Bronchial epithelial cell (primary cell): ENCODE data around the gene KCND3. TPM values are rescaled to one million over a fixed set of nuclear protein-coding genes. Genes with fewer than 3 reads are reported as not detected.

Source experiments
- DNase-seq: peaks from one replicate; pipeline ENCODE4 v3.0.0-alpha.2; 2010; ENCODE audit warnings: low read depth
- FAIRE-seq: peaks from 2 replicates; lab custom pipeline; 2011; peaks lifted over from hg19 to GRCh38; lab: Jason Lieb, UNC
- H3K27me3 ChIP-seq: 2 replicates; pipeline ENCODE4 v1.5.1; 2011; ENCODE audit warnings: low read length; ENCODE audit not compliant: control insufficient read depth, insufficient read depth
- H3K36me3 ChIP-seq: 2 replicates; pipeline ENCODE4 v1.5.1; 2011; ENCODE audit warnings: low read length; ENCODE audit not compliant: control insufficient read depth, insufficient read depth
- H3K4me3 ChIP-seq: 2 replicates; pipeline ENCODE4 v1.5.1; 2011; ENCODE audit warnings: mild to moderate bottlenecking, low read depth, low read length, control low read depth
- total RNA-seq: library from RNA; depleted of rRNA; stranded (reverse); fragments of >200 nt; gene quantifications from 2 replicates; pipeline ENCODE4 v1.2.1, GENCODE V29; 2014
- TF ChIP-seq, protein P1 (sequence below): IDR thresholded peaks from 2 replicates; pipeline ENCODE4 v1.5.1; 2011; ENCODE audit warnings: mild to moderate bottlenecking, moderate library complexity, low read length, control low read depth, inconsistent platforms; ENCODE audit not compliant: insufficient read depth, severe bottlenecking

Gene KCND3
- total RNA-seq, 1 donor from 2014 or later = under 0.01 TPM

- FAIRE-seq (no peak), DNase-seq (no peak)
- TF ChIP-seq, protein P1, sequence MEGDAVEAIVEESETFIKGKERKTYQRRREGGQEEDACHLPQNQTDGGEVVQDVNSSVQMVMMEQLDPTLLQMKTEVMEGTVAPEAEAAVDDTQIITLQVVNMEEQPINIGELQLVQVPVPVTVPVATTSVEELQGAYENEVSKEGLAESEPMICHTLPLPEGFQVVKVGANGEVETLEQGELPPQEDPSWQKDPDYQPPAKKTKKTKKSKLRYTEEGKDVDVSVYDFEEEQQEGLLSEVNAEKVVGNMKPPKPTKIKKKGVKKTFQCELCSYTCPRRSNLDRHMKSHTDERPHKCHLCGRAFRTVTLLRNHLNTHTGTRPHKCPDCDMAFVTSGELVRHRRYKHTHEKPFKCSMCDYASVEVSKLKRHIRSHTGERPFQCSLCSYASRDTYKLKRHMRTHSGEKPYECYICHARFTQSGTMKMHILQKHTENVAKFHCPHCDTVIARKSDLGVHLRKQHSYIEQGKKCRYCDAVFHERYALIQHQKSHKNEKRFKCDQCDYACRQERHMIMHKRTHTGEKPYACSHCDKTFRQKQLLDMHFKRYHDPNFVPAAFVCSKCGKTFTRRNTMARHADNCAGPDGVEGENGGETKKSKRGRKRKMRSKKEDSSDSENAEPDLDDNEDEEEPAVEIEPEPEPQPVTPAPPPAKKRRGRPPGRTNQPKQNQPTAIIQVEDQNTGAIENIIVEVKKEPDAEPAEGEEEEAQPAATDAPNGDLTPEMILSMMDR = no peak
- Histone ChIP-seq H3K36me3 (peaks cover 8% of the 10 kb centered on the region), H3K27me3 (no peaks in the 10 kb centered on the region), H3K4me3 (peak overlapping the region; percentile 70)
These were observed 252.0 kb downstream of the KCND3 start for GRCh38 chr1:111737216-111738132.

- Histone ChIP-seq H3K27me3 (no peaks in the 10 kb centered on the region), H3K4me3 (no peak overlapping the region), H3K36me3 (peaks cover 8% of the 10 kb centered on the region)
- FAIRE-seq = no peak
- TF ChIP-seq, protein P1 = no peak
- DNase-seq = no peak
These were observed 252.8 kb downstream of the KCND3 start for GRCh38 chr1:111736548-111737215.

DNA sequence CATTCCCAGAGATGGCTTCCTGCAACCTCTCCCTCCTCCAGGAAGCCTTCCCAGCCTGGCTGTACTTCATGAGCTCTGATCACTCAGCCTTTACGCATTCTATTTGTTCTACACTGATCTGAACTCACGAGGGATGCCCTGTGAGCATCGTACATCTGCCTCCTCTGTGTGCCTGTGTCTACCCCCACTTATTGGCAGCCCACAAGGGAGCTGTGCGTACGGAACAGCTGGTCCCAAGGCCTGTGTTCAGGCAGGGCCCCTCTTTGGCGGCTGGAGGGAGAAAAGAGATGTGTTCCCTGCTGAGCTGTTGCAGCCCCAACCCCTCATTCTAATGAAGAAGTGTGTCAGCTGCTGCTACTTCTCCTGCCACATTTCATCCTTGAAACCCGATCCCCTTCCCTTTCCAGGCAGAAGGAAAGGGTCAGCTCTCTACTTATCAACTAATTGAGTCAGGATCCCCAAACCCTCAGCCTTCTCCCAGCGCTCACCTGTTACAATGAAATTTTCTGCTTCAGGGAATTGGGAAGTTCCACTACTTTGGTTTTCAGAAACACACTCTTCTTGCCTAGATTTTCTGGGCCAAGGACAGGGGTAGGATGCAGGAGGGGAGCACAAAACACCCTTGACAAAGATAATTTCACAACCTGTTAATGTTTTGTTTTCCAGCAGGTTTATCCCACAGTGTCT lies 253.5 kb downstream of the KCND3 start:
- Histone ChIP-seq H3K36me3 (peaks cover 8% of the 10 kb centered on the region), H3K4me3 (no peak overlapping the region), H3K27me3 (no peaks in the 10 kb centered on the region)
- no peak for DNase-seq
- FAIRE-seq = no peak
- TF ChIP-seq, protein P1 = no peak

GRCh38 chr1:111735321-111735720 lies 254.1 kb downstream of the KCND3 start:
- TF ChIP-seq, protein P1 = no peak
- no peaks in the 10 kb centered on the region for H3K27me3 ChIP-seq
- H3K36me3 ChIP-seq = peaks cover 8% of the 10 kb centered on the region
- no peak for FAIRE-seq
- DNase-seq = no peak
- no peak overlapping the region for H3K4me3 ChIP-seq

DNA sequence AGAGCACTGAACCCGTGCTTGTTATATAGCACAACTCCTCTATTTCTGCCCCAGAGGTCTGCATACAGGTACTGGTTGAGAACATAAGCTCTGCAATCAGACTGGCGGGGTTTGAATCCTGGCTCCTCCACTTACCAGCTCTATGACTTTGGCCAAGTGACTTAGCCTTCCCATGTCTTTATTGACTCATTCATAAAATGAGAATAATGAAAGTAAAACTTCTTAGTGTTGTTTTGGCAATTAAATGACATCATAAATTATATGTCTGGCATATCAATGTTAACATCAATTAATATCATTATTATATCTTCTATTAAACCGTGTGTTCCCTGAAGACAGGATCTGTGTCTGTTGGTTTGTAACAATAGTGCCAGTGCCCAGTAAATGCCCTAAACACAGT lies 254.6 kb downstream of the KCND3 start:
- TF ChIP-seq, protein P1 = no peak
- FAIRE-seq = no peak
- no peak for DNase-seq
- H3K36me3 ChIP-seq = peaks cover 8% of the 10 kb centered on the region
- no peak overlapping the region for H3K4me3 ChIP-seq
- H3K27me3 ChIP-seq = no peaks in the 10 kb centered on the region
